Measurements from ENCODE around the gene SLC25A18. TPM values are rescaled to one million over a fixed set of nuclear protein-coding genes. Genes with fewer than 3 reads are reported as not detected.
"Not testable (repeated sequence)": the region's sequence is repeated elsewhere in the genome, so short reads cannot be mapped to it uniquely, and the experiment has no call there.

Gene SLC25A18
- total RNA-seq, 2 donors from 2014 or later: not detected

- Mint-ChIP-seq H3K4me3 (no peak overlapping the region), H3K27ac (no peak overlapping the region), H3K4me1 (ENCODE audit: low read depth) (peaks cover 15% of the 10 kb centered on the region), H3K36me3 (ENCODE audit: insufficient read depth in 2 of 2) (peaks cover 4 to 5% of the 10 kb centered on the region in 2 donors), H3K27me3 (ENCODE audit: low read depth) (no peaks in the 10 kb centered on the region), H3K9me3 (no peaks in the 10 kb centered on the region)
- ATAC-seq (replicated peaks in 1 of 2) (no peak), DNase-seq (no peak)
Observed at GRCh38 chr22:17633217-17633997, 70.1 kb downstream of the SLC25A18 start.

DNA sequence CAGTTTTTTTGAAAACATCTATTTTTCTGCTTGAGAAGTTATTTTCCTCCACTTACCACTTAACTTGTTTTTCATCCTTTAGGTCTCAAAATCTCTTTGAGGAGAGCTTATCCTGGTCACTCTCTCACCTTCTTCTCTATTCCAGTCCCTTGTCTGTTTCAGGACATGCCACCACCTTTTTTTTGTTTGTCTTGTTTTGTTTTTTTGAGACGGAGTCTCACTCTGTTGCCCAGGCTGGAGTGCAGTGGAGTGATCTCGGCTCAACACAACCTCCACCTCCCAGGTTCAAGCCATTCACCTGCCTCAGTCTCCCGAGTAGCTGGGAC lies 70.7 kb downstream of the SLC25A18 start:
- ATAC-seq (replicated peaks in 1 of 2) (no peak), DNase-seq (no peak)
- H3K36me3 Mint-ChIP-seq (ENCODE audit: insufficient read depth in 2 of 2): peaks cover 4 to 5% of the 10 kb centered on the region in 2 donors
- H3K4me3 Mint-ChIP-seq: no peak overlapping the region
- peaks cover 16% of the 10 kb centered on the region for H3K4me1 Mint-ChIP-seq (ENCODE audit: low read depth)
- H3K27me3 Mint-ChIP-seq (ENCODE audit: low read depth): no peaks in the 10 kb centered on the region
- H3K9me3 Mint-ChIP-seq: no peaks in the 10 kb centered on the region
- no peak overlapping the region for H3K27ac Mint-ChIP-seq

- Mint-ChIP-seq H3K9me3 (no peaks in the 10 kb centered on the region), H3K4me3 (no peak overlapping the region), H3K36me3 (ENCODE audit: insufficient read depth in 2 of 2) (peaks cover 5 to 9% of the 10 kb centered on the region in 2 donors)
Observed at GRCh38 chr22:17634696-17635095, 71.4 kb downstream of the SLC25A18 start.

DNA sequence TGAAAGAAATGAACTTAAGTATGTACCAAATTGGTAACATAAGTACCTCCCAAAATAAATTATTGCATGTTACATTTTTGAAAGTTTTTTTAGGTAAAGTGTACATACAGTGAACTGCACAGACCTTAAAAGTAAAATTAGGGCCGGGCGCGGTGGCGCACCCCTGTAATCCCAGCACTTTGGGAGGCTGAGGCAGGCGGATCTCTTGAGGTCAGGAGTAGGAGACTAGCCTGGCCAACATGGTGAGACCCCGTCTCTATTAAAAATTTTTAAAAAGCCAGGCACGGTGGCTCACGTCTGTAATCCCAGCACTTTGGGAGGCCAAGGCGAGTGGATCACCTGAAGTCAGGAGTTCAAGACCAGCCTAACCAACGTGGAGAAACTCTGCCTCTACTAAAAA lies 73.6 kb downstream of the SLC25A18 start:
- ATAC-seq (replicated peaks in 1 of 2); H3K9me3 Mint-ChIP-seq; H3K27ac Mint-ChIP-seq; DNase-seq; H3K4me3 Mint-ChIP-seq; H3K27me3 Mint-ChIP-seq (ENCODE audit: low read depth): not testable (repeated sequence)
- peaks cover 36% of the 10 kb centered on the region for H3K4me1 Mint-ChIP-seq (ENCODE audit: low read depth)
- H3K36me3 Mint-ChIP-seq (ENCODE audit: insufficient read depth in 2 of 2): peaks cover 5 to 16% of the 10 kb centered on the region in 2 donors

More at GRCh38 chr22:17634696-17635095, 71.4 kb downstream of the SLC25A18 start:
- ATAC-seq (replicated peaks in 1 of 2): no peak
- peaks cover 19% of the 10 kb centered on the region for H3K4me1 Mint-ChIP-seq (ENCODE audit: low read depth)
- H3K27me3 Mint-ChIP-seq (ENCODE audit: low read depth): no peaks in the 10 kb centered on the region
- no peak overlapping the region for H3K27ac Mint-ChIP-seq
- no peak for DNase-seq

DNA sequence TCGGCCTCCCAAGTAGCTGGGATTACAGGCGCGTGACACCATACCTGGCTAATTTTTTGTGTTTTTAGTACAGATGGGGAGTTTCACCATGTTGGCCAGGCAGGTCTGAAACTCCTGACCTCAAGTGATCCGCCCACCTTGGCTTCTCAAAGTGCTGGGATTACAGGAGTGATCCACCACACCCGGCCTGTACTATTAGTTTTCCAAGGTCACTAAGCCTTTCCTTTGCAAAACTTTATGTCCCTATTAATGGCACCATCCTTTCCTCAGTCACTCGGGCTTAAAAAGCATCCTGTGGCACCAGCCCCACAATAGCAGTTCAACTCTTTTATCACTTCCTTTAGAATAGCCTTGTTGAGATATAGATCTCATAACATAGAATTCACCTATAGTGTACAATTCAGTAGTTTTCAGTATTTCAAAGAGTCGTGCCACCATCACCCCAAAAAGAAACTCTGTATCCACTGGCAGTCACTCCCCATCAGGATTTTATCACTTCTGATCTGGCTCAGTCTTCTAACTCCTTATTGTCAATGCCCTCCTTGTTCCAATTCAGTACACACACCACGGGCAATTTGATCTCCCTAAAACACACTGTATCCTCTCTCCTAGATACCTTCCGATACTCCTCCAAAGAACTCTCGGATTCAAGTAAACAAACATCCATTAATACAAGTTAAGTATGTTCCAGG lies 74.3 kb downstream of the SLC25A18 start:
- Mint-ChIP-seq H3K27ac (peak overlapping the region; percentile 96), H3K9me3 (no peaks in the 10 kb centered on the region), H3K27me3 (ENCODE audit: low read depth) (no peaks in the 10 kb centered on the region), H3K4me1 (ENCODE audit: low read depth) (peaks cover 41% of the 10 kb centered on the region), H3K4me3 (peak overlapping the region; percentile 96), H3K36me3 (ENCODE audit: insufficient read depth in 2 of 2) (peaks cover 5 to 21% of the 10 kb centered on the region in 2 donors)
- DNase-seq: peak in 1 of 2 donors; percentile 2
- no peak for ATAC-seq (replicated peaks in 1 of 2)

GRCh38 chr22:17638182-17638431 lies 74.8 kb downstream of the SLC25A18 start:
- Mint-ChIP-seq H3K27me3 (ENCODE audit: low read depth) (no peaks in the 10 kb centered on the region), H3K36me3 (ENCODE audit: insufficient read depth in 2 of 2) (peaks cover 5 to 23% of the 10 kb centered on the region in 2 donors), H3K9me3 (no peaks in the 10 kb centered on the region), H3K4me1 (ENCODE audit: low read depth) (peaks cover 43% of the 10 kb centered on the region), H3K27ac (peak overlapping the region; percentile 96), H3K4me3 (peak overlapping the region; percentile 96)
- DNase-seq (peak in 1 of 2 donors; percentile 14), ATAC-seq (replicated peaks in 1 of 2) (peak; percentile 23 to 27)

DNA sequence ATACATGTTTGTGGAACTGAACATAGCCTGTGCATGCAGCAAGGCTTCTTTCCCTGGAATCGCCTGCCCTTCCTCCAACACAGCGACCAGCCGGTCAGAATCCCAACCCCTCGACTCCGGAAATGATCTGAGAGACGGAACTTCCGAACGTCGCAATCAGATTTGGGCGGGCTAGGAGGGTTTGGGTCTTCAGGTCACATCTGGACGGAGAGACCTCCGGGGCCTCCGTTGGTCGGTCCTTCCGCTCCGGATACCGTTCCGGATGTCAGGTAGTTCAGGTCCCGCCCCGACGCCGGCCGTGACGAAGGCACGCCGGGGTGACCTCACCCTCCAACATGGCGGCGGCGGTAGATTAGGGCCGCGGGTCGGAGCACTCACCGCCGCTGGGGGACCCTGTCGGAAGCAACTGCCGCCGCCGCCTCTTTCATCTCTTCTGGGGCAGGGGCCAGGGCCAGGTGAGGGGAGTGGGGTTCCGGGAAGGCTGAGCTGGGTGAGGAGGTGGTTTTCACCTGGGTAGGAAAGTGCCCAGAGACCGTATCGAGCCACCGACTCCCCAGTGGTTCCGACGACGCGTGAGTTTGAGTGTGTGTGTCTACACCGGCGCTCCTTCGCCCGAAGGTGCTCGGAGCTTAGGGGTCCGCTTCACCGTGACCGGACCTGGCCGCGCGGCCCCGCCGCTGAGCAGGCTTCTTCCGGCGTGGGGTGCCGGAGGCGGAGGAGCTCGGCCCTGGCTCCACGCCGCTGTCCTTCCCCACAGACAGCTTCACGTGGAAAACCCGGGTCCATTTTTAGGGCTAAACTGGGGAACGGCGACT lies 75.3 kb downstream of the SLC25A18 start, which contains the start of gene BCL2L13:
BCL2L13 (plus strand) TSS at position 326 of the 815 bp plus-strand sequence. CDS start 16,955 bp downstream, outside the sequence.
- Mint-ChIP-seq H3K9me3 (no peaks in the 10 kb centered on the region), H3K4me1 (ENCODE audit: low read depth) (peaks cover 41% of the 10 kb centered on the region), H3K4me3 (peak within 1 kb of the TSS; percentile 96), H3K27me3 (ENCODE audit: low read depth) (no peaks in the 10 kb centered on the region), H3K36me3 (ENCODE audit: insufficient read depth in 2 of 2) (peaks cover 5 to 23% of the 10 kb centered on the region in 2 donors), H3K27ac (peak within 1 kb of the TSS; percentile 96)
- DNase-seq (peak; percentile 92 to 93), ATAC-seq (replicated peaks in 1 of 2) (peak; percentile 97)

DNA sequence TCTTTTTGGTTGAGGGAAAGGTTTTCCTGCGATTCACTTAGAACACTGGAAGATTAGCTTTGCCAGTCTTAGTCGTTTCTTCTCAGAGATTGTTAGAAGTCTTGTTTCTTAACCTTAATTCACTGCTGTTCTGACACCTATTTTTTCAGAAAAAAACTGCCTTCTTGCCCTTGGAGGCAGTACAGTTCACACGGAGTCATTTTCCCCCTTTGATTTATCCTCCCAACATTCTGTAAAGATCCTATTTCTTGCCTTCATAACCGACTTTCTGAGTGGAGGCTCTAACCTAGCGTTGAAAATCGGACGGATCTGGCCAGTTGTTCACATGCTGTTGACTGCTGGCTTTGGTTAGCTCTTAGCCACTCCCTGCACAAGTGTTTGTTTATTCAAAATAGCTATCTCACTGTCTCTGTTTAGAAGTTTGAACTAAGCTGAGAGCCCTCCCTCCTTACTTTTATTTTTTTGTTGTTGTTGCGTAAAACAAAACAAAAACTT lies 76.0 kb downstream of the SLC25A18 start:
- Mint-ChIP-seq H3K9me3 (no peaks in the 10 kb centered on the region), H3K27me3 (ENCODE audit: low read depth) (no peaks in the 10 kb centered on the region), H3K4me1 (ENCODE audit: low read depth) (peaks cover 38% of the 10 kb centered on the region), H3K4me3 (peak overlapping the region; percentile 96), H3K36me3 (ENCODE audit: insufficient read depth in 2 of 2) (peaks cover 5 to 23% of the 10 kb centered on the region in 2 donors), H3K27ac (peak overlapping the region; percentile 96)
- DNase-seq (peak in 1 of 2 donors; percentile 22), ATAC-seq (replicated peaks in 1 of 2) (no peak)

Other genes with a start within 250 kb of the SLC25A18 start
- gene CECR2, start 194.0 kb upstream of the SLC25A18 start, total RNA-seq: under 1 TPM; 0.23 to 0.77 TPM
- 10 to 100 TPM; 83.4 to 89.5 TPM for gene ATP6V1E1, start 65.3 kb downstream of the SLC25A18 start, total RNA-seq
- gene BCL2L13, start 75.3 kb downstream of the SLC25A18 start, total RNA-seq: 10 to 100 TPM; 42.1 to 46.9 TPM
- 10 to 100 TPM in 1 of 2 donors, 1 to 10 TPM in 1; 7.7 to 11.6 TPM for gene BID, start 211.0 kb downstream of the SLC25A18 start, total RNA-seq

All from activated T-cell treated with anti-CD3 and anti-CD28 coated beads, Interleukin-2, amount 50 U/mL, for 72 hours (primary cell).